ENCODE results near the gene RSPRY1.

The RSPRY1 gene

GRCh38 chr16:57224651-57225335 lies 38.7 kb downstream of the RSPRY1 start:
- no peak for DNase-seq

- DNase-seq = no peak
These were observed 39.8 kb downstream of the RSPRY1 start for GRCh38 chr16:57225978-57226377.

- no peak for DNase-seq
These were observed 40.8 kb downstream of the RSPRY1 start for GRCh38 chr16:57226701-57227621.

GRCh38 chr16:57229079-57229478 lies 43.0 kb downstream of the RSPRY1 start:
- no peak for DNase-seq

- no peak for DNase-seq
These were observed 45.8 kb downstream of the RSPRY1 start for GRCh38 chr16:57231821-57232350.

GRCh38 chr16:57233944-57234706 lies 48.0 kb downstream of the RSPRY1 start:
- no peak for DNase-seq

GRCh38 chr16:57234707-57235092 lies 48.6 kb downstream of the RSPRY1 start:
- DNase-seq = no peak

GRCh38 chr16:57235128-57236021 lies 49.2 kb downstream of the RSPRY1 start:
- no peak for DNase-seq

GRCh38 chr16:57236022-57236350 lies 49.9 kb downstream of the RSPRY1 start:
- no peak for DNase-seq

GRCh38 chr16:57238682-57239081 lies 52.6 kb downstream of the RSPRY1 start:
- DNase-seq = no peak

- no peak for DNase-seq
These were observed 53.0 kb downstream of the RSPRY1 start for GRCh38 chr16:57239107-57239506.

- DNase-seq = no peak
These were observed 54.7 kb downstream of the RSPRY1 start for GRCh38 chr16:57240851-57241250.

- DNase-seq = no peak
These were observed 56.5 kb downstream of the RSPRY1 start for GRCh38 chr16:57242650-57243049.

GRCh38 chr16:57244463-57244766 lies 58.3 kb downstream of the RSPRY1 start:
- DNase-seq = no peak

GRCh38 chr16:57244767-57245471 lies 58.8 kb downstream of the RSPRY1 start, which contains the start of gene ARL2BP:
TSS of gene ARL2BP (plus strand) at chr16:57245259. CDS start at chr16:57245368, 109 bp downstream.
- peak; percentile 78 to 88 for DNase-seq

GRCh38 chr16:57245472-57246113 lies 59.5 kb downstream of the RSPRY1 start:
- no peak for DNase-seq

GRCh38 chr16:57251352-57251751 lies 65.2 kb downstream of the RSPRY1 start:
- no peak for DNase-seq

GRCh38 chr16:57252148-57252721 lies 66.1 kb downstream of the RSPRY1 start:
- DNase-seq = no peak

GRCh38 chr16:57253466-57253865 lies 67.3 kb downstream of the RSPRY1 start:
- no peak for DNase-seq

GRCh38 chr16:57255686-57256415 lies 69.7 kb downstream of the RSPRY1 start:
- DNase-seq = no peak
